Stimulated activated CD8-positive, alpha-beta memory T cell treated with anti-CD3 and anti-CD28 coated beads, Interleukin-12 subunit alpha, Interleukin-12 subunit beta, amount 100 ng/mL, for 4 hours (primary cell): ENCODE results near the gene CORO2B.
"Not testable (repeated sequence)": the region's sequence is repeated elsewhere in the genome, so short reads cannot be mapped to it uniquely, and the experiment has no call there.

Experiments used
- DNase-seq: peaks from one replicate; pipeline ENCODE4 v3.0.0-alpha.2; 2020; ENCODE audit warnings: low read depth

Gene CORO2B

GRCh38 chr15:68604840-68605478 is 26.2 kb downstream of the CORO2B start:
- not testable (repeated sequence) for DNase-seq

- DNase-seq, result no peak
Measured at GRCh38 chr15:68606375-68606774, 27.6 kb downstream of the CORO2B start.

GRCh38 chr15:68608206-68608843 is 29.5 kb downstream of the CORO2B start:
- DNase-seq, result no peak

GRCh38 chr15:68608844-68609232 is 30.0 kb downstream of the CORO2B start:
- DNase-seq, result no peak

- no peak for DNase-seq
Measured at GRCh38 chr15:68609629-68610028, 30.8 kb downstream of the CORO2B start.

- DNase-seq, result no peak
Measured at GRCh38 chr15:68610825-68611224, 32.0 kb downstream of the CORO2B start.

- no peak for DNase-seq
Measured at GRCh38 chr15:68612503-68612902, 33.7 kb downstream of the CORO2B start.

- DNase-seq, result no peak
Measured at GRCh38 chr15:68612979-68613740, 34.4 kb downstream of the CORO2B start.

- no peak for DNase-seq
Measured at GRCh38 chr15:68614286-68615035, 35.7 kb downstream of the CORO2B start.

GRCh38 chr15:68615301-68615700 is 36.5 kb downstream of the CORO2B start:
- no peak for DNase-seq

- DNase-seq, result no peak
Measured at GRCh38 chr15:68615811-68616210, 37.0 kb downstream of the CORO2B start.

GRCh38 chr15:68616397-68616796 is 37.6 kb downstream of the CORO2B start:
- no peak for DNase-seq

GRCh38 chr15:68617001-68617400 is 38.2 kb downstream of the CORO2B start:
- DNase-seq, result no peak

- DNase-seq, result no peak
Measured at GRCh38 chr15:68617777-68618176, 39.0 kb downstream of the CORO2B start.

GRCh38 chr15:68618394-68618793 is 39.6 kb downstream of the CORO2B start:
- DNase-seq, result no peak

- no peak for DNase-seq
Measured at GRCh38 chr15:68618908-68619698, 40.3 kb downstream of the CORO2B start.

GRCh38 chr15:68620721-68621527 is 42.1 kb downstream of the CORO2B start:
- DNase-seq, result no peak

GRCh38 chr15:68621535-68621934 is 42.7 kb downstream of the CORO2B start:
- no peak for DNase-seq

GRCh38 chr15:68623301-68623892 is 44.6 kb downstream of the CORO2B start:
- no peak for DNase-seq

- DNase-seq, result no peak
Measured at GRCh38 chr15:68625853-68626252, 47.1 kb downstream of the CORO2B start.
